Hepatocyte (in vitro differentiated cells): ENCODE data around the gene PRDM16. TPM values are rescaled to one million over a fixed set of nuclear protein-coding genes. Genes with fewer than 3 reads are reported as not detected.

Experiments used
- DNase-seq: peaks from one replicate; pipeline ENCODE4 v3.0.0-alpha.2; 2016; ENCODE audit warnings: low spot score
- H2AFZ ChIP-seq: fragments of 200-600 bp; sonication (generic); 2 replicates; pipeline ENCODE4 v1.6.0; 2016; ENCODE audit warnings: antibody characterized with exemption, mild to moderate bottlenecking
- H3K27ac ChIP-seq: fragments of 200-600 bp; sonication (generic); 2 replicates; pipeline ENCODE4 v1.5.1; 2016; ENCODE audit warnings: mild to moderate bottlenecking
- H3K27me3 ChIP-seq: fragments of 200-600 bp; sonication (generic); 2 replicates; pipeline ENCODE4 v1.6.1; 2016
- H3K36me3 ChIP-seq: fragments of 200-600 bp; sonication (generic); replicated peaks from 2 replicates; pipeline ENCODE4 v1.5.1; 2016; ENCODE audit warnings: low read depth; ENCODE audit not compliant: insufficient read depth
- H3K4me1 ChIP-seq: fragments of 200-600 bp; sonication (generic); 2 replicates; pipeline ENCODE4 v1.5.1; 2016; ENCODE audit warnings: mild to moderate bottlenecking, moderate library complexity; ENCODE audit not compliant: insufficient read depth
- H3K4me2 ChIP-seq: fragments of 200-600 bp; sonication (generic); 2 replicates; pipeline ENCODE4 v1.6.0; 2016
- H3K4me3 ChIP-seq: fragments of 200-600 bp; sonication (generic); 2 replicates; pipeline ENCODE4 v1.5.1; 2016; ENCODE audit warnings: mild to moderate bottlenecking
- H3K79me2 ChIP-seq: fragments of 200-600 bp; sonication (generic); 2 replicates; pipeline ENCODE4 v1.6.0; 2017; ENCODE audit warnings: mild to moderate bottlenecking
- H3K9me2 ChIP-seq: fragments of 200-600 bp; sonication (generic); replicated peaks from 2 replicates; pipeline ENCODE4 v1.6.0; 2017; ENCODE audit warnings: mild to moderate bottlenecking; ENCODE audit not compliant: insufficient read depth
- H3K9me3 ChIP-seq: fragments of 200-600 bp; sonication (generic); 2 replicates; pipeline ENCODE4 v1.5.1; 2016; ENCODE audit warnings: low read depth, mild to moderate bottlenecking
- H4K20me1 ChIP-seq: fragments of 200-600 bp; sonication (generic); 2 replicates; pipeline ENCODE4 v1.6.0; 2016; ENCODE audit warnings: mild to moderate bottlenecking; ENCODE audit not compliant: insufficient read depth, poor library complexity, severe bottlenecking
- CTCF ChIP-seq: fragments of 200-600 bp; sonication (generic); IDR thresholded peaks from 2 replicates; pipeline ENCODE4 v1.5.1; 2016; ENCODE audit warnings: antibody characterized with exemption, mild to moderate bottlenecking; ENCODE audit not compliant: poor library complexity
- EZH2 ChIP-seq: fragments of 200-600 bp; sonication (generic); IDR thresholded peaks from 2 replicates; pipeline ENCODE4 v1.6.1; 2016; ENCODE audit warnings: antibody characterized with exemption, mild to moderate bottlenecking, borderline replicate concordance
- EZH2phosphoT487 ChIP-seq: fragments of 200-600 bp; sonication (generic); IDR thresholded peaks from one replicate; pipeline ENCODE4 v1.6.1; 2018; ENCODE audit warnings: antibody characterized with exemption, mild to moderate bottlenecking, low read depth, moderate library complexity; ENCODE audit not compliant: unreplicated experiment, severe bottlenecking
- WGBS: methylation state at CpG from one replicate; pipeline ENCODE4 v1.1.6; 2016; ENCODE audit warnings: low lambda C conversion rate; ENCODE audit errors: missing lambda C conversion rate; 5-methylcytosine and 5-hydroxymethylcytosine counted together
- polyA plus RNA-seq: library from polyadenylated mRNA; unstranded; fragments of >200 nt; fragmentation: Nextera tagmentation; extraction: Ambion mirVana; gene quantifications from 2 replicates; pipeline ENCODE4 v1.2.1, GENCODE V29; 2016
- total RNA-seq: library from RNA; depleted of rRNA; stranded (reverse); fragments of >200 nt; gene quantifications from 2 replicates; pipeline ENCODE4 v1.2.3, GENCODE V29; 2014

The PRDM16 gene
- total and polyA plus RNA-seq, 2 experiments from 2014 or later, result 8.1 to 9.9 TPM

GRCh38 chr1:3363023-3363422 is 294.0 kb downstream of the PRDM16 start:
- Histone ChIP-seq H3K4me1 (peaks cover 4% of the 10 kb centered on the region), H3K4me3 (no peak overlapping the region), H3K27me3 (no peaks in the 10 kb centered on the region), H3K9me2 (no peaks in the 10 kb centered on the region), H3K36me3 (no peaks in the 10 kb centered on the region), H3K79me2 (no peaks in the 10 kb centered on the region), H2AFZ (no peak overlapping the region), H4K20me1 (no peaks in the 10 kb centered on the region), H3K27ac (no peak overlapping the region), H3K9me3 (no peaks in the 10 kb centered on the region), H3K4me2 (no peak overlapping the region)
- WGBS, result 87% methylated on average over 11 of the region's 11 CpGs
- TF ChIP-seq EZH2phosphoT487 (no peak), EZH2 (no peak), CTCF (no peak)
- DNase-seq, result no peak

GRCh38 chr1:3363756-3364155 is 294.8 kb downstream of the PRDM16 start:
- H3K27ac ChIP-seq, result no peak overlapping the region
- no peaks in the 10 kb centered on the region for H4K20me1 ChIP-seq
- H3K4me3 ChIP-seq, result no peak overlapping the region
- H3K9me3 ChIP-seq, result no peaks in the 10 kb centered on the region
- no peaks in the 10 kb centered on the region for H3K27me3 ChIP-seq
- DNase-seq, result no peak
- no peaks in the 10 kb centered on the region for H3K79me2 ChIP-seq
- no peaks in the 10 kb centered on the region for H3K9me2 ChIP-seq
- no peak overlapping the region for H3K4me2 ChIP-seq
- WGBS, result 91% methylated on average over 16 of the region's 16 CpGs
- H3K4me1 ChIP-seq, result peaks cover 4% of the 10 kb centered on the region
- H2AFZ ChIP-seq, result no peak overlapping the region
- no peaks in the 10 kb centered on the region for H3K36me3 ChIP-seq
- TF ChIP-seq CTCF, result no peak
- no peak for TF ChIP-seq EZH2
- no peak for TF ChIP-seq EZH2phosphoT487

- H3K9me3 ChIP-seq, result no peaks in the 10 kb centered on the region
- no peak overlapping the region for H3K27ac ChIP-seq
- H3K4me3 ChIP-seq, result no peak overlapping the region
- no peaks in the 10 kb centered on the region for H3K9me2 ChIP-seq
- TF ChIP-seq EZH2phosphoT487 (no peak), CTCF (no peak), EZH2 (no peak)
- H3K4me2 ChIP-seq, result no peak overlapping the region
- DNase-seq, result no peak
- H3K27me3 ChIP-seq, result no peaks in the 10 kb centered on the region
- no peaks in the 10 kb centered on the region for H3K4me1 ChIP-seq
- WGBS, result 84% methylated on average over 18 of the region's 18 CpGs
- H2AFZ ChIP-seq, result no peak overlapping the region
- no peaks in the 10 kb centered on the region for H3K79me2 ChIP-seq
- no peaks in the 10 kb centered on the region for H4K20me1 ChIP-seq
- H3K36me3 ChIP-seq, result no peaks in the 10 kb centered on the region
These were observed 295.5 kb downstream of the PRDM16 start for GRCh38 chr1:3364551-3364950.

GRCh38 chr1:3364983-3365382 is 296.0 kb downstream of the PRDM16 start:
- no peak overlapping the region for H3K4me3 ChIP-seq
- H3K9me2 ChIP-seq, result no peaks in the 10 kb centered on the region
- no peak overlapping the region for H2AFZ ChIP-seq
- H3K27me3 ChIP-seq, result no peaks in the 10 kb centered on the region
- H3K36me3 ChIP-seq, result no peaks in the 10 kb centered on the region
- no peaks in the 10 kb centered on the region for H3K4me1 ChIP-seq
- WGBS, result 95% methylated on average over 11 of the region's 11 CpGs
- H3K9me3 ChIP-seq, result no peaks in the 10 kb centered on the region
- H3K79me2 ChIP-seq, result no peaks in the 10 kb centered on the region
- DNase-seq, result no peak
- TF ChIP-seq EZH2phosphoT487 (no peak), EZH2 (no peak), CTCF (no peak)
- H3K27ac ChIP-seq, result no peak overlapping the region
- no peaks in the 10 kb centered on the region for H4K20me1 ChIP-seq
- H3K4me2 ChIP-seq, result no peak overlapping the region
